Activated effector memory CD4-positive, alpha-beta T cell treated with anti-CD3 and anti-CD28 coated beads, Interleukin-2, amount 50 U/mL, for 16 hours (primary cell): Measurements from ENCODE around the gene ZCCHC7.
"Not testable (repeated sequence)": the region's sequence is repeated elsewhere in the genome, so short reads cannot be mapped to it uniquely, and the experiment has no call there.

Source experiments
- DNase-seq: peaks from one replicate; pipeline ENCODE4 v3.0.0-alpha.2; 2020

Gene ZCCHC7

DNA sequence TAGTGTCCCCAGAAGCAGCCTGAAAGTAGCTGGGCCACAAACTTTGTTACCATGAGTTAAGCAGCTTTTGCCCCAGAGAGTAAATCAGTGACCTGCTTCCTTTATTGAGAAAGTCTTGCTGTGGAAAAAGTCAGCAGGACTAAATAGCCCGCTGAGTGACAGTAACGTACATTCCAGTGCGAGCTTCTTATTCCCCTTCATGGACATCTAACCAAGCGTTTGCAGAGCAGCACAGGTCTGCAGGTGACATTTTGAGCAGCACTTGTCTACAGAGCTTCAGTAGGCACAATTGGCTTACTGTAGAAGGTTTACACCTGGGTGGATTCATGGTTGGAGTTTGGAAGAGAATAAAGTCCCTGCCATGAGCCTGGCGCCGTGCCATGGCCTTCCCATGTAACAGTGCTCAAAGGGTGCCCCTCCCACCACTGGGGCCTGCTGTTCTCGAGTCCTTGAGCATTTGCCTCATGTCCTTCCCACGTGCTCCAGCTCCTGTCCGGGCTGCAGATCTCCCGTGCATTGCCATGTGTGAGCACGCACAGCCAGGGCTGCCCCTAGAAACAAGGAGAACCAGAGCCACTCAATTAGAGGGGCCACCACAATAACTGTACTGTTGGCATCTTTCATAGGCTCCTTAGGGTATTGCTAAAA lies 260.8 kb downstream of the ZCCHC7 start:
- no peak for DNase-seq

DNA sequence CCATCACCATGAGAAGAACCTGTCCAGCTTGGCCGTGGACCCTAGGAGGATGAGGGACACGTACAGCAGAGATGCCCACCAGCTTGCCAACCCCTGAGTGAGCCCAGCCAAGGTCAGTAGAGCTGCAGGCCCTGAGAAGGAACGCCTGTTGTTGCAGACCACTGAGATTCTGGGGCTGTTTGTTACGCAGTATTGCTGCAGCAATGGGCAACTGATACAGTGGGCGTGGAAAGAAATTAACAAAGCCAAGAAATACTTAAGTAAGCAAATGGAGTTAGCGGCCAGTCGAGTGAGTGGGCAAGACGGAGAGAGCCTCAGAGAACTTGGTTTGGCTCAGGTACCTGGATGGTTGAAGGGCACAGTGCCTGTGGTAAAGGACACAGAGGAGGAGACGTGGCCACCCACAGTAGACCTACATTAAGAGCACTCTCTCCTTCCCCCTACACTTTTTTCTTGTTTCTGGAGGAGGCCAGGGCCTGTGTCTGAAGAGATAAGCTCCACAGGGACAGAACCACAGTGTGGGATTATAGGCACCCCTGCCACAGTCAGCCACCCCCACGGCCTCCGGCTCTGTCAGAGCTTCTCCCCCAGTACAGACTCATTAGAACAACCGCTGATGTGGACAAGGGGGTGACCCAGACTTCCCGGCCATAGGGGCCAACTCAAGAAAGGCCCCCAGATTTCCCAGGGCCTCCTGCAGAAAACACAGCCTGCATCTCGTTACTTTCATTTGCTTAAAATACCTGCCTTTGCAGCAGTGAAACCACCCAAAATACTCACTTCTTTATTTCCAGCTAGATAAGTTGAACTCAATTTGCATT lies 262.0 kb downstream of the ZCCHC7 start:
- no peak for DNase-seq

DNA sequence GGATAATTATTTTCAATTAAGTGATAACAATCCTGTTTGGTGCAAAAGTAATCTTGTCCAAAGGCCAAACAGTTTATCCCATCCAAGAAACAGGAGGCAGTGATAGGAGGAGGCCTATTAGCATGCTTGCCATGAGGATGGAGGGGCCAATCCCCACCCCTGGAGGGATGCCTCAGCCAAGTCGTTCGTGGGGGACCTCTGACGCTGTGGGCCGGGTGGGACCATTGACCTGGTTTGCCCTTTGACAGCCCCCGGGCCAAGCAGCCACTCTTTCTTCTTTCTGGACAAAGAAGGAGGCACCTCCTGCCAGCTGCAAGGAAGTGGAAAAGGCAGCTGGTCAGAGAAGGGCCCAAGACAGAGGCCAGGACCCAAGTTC lies 262.6 kb downstream of the ZCCHC7 start:
- no peak for DNase-seq

DNA sequence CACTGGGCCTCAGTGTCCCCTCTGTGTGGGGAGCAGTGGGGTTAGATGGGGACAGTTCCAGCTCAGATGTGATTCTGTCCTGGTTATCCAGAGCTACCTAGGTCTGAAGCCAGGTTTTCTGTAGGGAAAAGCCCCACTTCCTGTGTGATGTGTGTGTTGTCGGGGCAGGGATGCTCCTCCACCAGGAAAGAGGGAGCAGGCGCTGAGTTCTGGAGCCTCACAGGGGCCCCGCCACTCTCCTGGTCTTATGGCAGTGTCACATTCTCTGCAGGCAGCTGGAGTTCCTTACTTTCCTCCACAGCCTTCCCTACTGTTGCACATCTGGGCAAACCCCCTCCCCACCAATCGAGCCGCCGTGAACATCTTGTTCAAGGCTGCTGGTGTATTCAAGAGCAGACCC lies 263.0 kb downstream of the ZCCHC7 start:
- no peak for DNase-seq

DNA sequence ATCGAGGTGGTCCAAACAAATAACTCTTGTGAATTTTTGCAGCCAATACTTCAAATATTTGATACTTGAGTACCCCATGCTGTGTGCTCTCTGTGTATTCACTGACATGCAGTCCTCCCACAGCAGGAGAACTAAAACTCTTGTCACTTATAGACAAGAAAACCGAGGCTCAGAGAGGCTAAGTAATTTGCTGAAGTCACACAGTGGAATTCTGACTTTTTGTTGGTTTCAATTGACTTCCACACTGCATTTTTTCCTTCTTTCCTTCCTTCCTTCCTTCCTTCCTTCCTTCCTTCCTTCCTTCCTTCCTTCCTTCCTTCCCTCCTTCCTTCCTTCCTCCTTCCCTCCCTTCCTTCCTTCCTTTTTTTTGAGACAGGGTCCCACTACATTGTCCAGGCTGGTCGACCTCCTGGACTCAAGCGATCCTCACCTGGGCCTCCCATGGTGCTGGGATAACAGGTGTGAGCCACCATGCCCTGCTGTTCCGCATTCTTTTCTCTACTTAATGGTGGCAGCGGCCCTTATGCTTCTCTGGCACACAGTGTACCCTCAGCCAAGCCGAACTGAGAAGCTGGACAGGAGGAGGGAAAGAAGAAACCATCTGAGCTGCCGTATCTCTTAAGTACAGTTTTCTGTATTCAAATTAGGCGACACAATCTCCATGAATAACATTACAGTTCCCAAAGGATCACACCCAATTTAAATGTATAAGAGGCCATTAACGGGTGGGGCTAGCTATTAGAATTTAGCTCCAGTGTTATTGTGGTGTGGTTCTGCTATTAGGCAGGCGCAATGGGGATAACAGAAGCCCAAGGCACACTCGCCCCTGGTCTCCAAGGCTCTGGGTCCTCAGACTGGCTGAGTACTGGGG lies 263.7 kb downstream of the ZCCHC7 start:
- no peak for DNase-seq

DNA sequence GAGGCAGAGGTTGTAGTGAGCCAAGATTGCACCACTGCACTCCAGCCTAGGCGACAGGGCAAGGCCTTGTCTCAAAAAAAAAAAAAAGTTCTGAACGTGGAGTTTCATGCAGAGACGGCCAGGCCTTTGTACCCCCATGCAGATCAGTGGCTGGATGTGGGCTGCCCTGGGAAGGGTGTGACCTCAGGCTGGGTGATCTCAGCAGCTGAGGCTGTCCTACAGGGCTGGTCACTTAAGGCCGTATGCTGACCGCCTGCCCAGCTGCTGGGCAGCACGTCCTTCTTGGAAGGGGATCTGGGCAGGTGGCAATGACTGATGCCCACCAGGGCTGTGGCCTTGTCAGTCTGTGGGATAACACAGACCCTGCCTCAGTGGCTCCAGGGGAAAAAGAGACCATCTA lies 264.9 kb downstream of the ZCCHC7 start:
- DNase-seq: no peak

DNA sequence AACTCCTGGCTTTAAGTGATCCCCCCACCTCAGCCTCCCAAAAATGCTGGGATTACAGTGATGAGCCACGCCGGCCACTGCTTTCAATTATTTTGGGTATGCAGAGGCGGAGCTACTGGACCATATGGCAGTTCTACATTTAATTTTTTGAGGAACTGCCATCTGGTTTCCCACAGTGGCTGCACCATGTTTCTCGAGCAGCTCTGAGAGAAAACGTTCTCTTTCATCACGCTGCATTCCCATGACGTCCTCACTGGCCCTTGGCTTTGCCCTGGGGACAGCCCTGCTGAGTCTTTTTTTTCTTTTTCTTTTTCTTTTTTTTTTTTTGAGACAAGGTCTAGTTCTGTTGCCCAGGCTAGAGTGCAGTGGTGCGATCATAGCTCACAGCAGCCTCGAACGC lies 266.6 kb downstream of the ZCCHC7 start:
- DNase-seq: no peak

DNA sequence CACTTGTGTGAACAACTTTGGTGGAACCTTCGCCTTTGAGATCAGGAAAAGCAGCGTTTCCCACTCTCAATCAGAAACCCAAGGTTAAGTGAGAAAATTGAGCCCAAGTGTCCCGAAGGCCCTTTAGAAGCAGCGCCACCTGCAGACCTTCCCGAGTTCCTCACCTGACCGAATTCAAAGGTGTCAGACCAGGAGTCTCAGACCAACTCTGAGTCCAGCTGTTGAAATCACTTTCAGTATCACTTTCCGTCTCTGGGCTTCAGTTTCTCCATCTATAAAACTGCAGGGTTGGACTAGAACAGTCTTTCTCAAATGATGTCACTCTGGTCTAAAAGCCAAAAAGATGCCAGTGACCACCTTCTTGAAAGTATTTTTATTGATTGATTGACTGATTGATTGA lies 270.4 kb downstream of the ZCCHC7 start:
- peak; percentile 69 for DNase-seq

DNA sequence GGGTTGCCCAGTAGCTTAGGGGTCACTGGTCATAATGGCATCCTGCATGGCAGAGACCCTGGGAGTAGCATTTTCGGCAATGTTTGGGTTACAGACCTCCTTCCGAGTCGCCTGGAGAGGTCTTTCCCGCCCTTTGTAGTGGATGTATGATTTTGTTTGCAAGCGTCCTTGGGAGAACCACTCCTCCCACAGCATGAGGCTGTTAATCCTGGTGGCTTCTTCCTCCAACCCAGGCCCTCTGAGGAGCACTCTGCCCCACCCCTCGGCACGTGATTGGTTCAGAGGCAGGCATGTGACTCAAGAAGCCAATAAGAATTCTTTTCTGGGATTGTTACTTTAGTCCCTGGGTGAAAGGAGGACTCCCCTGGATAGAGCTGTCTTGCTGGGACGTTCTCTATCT lies 271.9 kb downstream of the ZCCHC7 start:
- DNase-seq: no peak

DNA sequence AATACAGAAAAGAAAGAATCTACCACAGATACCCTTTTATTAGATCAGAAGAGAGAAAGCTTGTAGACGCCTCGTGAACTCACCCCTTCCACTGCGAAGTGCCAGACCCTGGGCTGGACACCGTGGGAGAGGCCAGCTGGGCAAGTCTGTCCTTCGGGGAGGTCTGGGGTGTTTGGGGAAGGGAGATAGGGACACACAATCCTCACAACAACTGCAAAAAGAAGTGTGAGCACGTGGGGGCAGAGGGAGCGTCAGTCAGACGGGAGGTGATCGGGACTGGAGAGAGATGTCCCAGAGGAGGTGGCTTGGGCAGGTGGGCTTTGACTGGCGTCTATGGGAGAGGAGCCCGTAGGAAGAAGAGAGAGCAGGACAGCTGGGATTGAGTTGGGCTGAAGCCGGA lies 274.9 kb downstream of the ZCCHC7 start:
- no peak for DNase-seq

DNA sequence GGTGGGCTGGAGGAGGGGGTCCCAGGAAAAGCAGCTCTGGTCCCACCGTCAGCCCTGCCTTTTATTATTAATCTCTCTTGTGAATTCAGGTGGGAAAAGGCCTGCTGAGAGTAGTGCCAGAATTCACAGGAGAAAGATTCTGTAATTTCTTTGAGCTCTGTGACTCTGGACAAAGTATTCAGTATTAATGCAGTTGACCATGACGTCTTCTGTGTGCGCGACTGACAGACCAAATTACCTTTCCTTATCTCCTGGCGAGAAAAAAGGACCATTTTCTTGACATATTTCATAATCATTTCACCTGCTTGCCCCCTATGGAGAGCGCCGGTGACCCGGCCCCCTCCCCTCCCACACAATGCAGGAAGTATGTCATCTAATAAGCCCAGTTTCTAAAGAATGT lies 275.3 kb downstream of the ZCCHC7 start:
- no peak for DNase-seq

DNA sequence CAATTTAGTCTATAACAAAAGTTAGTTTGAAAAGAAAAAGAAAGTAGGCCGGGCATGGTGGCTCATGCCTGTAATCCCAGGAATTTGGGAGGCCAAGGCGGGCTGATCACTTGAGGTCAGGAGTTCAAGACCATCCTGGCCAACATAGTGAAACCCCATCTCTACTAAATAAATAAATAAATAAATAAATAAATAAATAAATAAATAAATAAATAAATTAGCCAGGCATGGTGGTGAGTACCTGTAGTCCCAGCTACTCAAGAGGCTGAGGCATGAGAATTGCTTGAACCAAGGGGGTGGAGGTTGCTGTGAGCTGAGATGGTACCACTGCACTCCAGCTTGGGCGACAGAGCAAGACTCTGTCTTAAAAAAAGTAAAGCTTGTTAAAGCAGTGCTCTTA lies 277.6 kb downstream of the ZCCHC7 start:
- not testable (repeated sequence) for DNase-seq

DNA sequence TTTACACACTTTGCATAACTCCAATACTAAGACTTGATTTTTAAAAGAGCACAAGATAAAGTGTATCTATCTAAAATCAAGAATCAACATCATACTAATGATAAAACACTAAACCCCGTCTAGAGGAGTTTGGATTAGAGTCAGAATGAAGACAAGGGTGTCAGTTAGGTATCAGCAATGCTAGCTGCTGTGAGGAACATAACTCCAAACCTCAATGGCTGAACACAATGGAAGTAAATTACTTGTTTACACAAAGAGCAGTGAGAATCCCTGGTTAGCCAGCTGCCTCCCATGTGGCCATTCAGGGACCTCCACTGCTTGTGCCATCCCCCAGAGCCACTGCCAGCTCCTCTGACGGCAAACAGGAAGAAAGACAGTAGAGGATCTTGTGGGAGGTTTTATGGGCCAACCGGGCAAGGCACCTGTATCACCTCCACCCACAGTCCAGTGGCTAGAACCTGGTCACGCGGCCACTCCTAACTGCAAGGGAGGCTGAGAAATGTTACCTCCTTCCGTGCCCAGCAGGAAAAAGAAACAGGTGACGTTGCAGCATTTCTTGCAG lies 278.2 kb downstream of the ZCCHC7 start:
- DNase-seq: no peak

DNA sequence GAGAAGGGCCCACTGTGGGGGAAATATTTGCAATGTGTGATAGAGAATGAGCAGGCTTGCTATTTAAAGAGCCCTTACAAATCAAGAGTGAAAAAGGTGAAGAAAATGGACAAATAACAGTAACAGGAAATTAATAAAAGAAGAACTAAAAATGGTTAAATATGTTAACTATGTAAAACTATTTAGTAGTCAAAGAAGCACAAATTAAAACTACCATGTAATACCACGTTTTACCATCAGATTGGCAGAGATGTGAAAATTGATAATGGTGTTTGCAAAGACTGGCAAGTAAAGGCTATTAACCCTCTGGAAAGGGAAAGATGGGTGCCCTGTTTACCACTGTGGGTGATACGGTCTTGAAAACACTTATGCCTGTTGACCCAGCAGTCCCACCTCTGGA lies 279.0 kb downstream of the ZCCHC7 start:
- DNase-seq: no peak

DNA sequence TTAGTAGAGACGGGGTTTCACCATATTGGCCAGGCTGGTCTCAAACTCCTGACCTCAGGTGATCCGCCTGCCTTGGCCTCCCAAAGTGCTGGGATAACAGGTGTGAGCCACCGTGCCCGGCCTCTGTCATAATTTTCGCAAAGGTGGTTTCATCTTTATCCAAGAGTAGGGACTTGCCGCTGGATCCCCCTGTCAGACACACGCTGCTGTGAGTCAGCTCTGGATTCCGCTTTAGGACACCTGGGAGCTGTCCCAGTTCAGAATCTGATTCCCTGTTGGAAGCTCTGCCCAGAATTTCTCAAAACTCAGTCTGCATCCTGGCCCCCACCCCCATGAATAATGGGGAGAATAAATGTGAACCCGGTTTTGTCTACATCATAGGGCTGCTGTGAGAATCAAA lies 284.2 kb downstream of the ZCCHC7 start:
- no peak for DNase-seq

DNA sequence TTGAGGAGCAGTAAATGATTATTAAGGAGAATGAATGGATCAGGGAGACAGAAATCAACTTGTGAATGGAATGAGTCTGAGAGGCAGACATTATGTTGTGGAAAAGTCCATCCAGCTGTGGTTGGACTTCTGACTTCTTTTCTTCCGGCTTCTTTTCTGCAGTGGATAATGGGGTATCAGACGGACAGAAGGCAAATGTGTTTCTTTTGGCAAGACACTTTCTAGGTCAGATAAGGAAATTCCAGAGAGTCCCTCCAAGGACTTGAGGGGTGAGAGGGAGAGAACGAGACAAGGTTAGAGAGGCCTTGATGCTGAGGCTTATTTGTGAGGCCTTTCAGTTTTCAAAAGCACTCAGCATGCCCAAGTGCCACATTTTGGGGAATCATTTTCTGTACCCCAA lies 285.0 kb downstream of the ZCCHC7 start:
- DNase-seq: no peak

DNA sequence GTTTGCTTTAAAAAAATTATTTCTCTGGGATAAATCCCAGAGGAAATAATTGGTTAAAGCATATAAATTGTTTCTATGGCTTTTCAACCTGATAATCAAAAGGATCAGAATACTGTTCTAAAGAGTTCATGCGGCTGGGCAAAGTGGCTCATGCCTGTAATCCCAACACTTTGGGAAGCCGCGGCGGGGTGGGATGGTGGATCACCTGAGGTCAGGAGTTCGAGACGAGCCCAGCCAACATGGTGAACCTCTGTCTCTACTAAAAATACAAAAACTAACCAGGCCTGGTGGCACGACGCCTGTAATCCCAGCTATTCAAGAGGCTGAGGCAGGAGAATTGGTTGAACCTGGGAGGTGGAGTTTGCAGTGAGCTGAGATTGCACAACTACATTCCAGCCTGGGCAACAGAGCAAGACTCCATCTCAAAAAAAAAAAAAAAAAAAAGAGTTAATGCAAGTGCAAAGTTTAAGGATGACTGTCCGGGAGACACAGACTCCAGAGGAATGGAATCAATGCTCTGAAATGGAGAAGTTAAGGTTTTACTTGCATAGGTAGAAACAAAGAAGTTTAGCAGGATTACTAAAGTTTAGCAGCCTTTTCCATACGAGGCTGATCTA lies 285.5 kb downstream of the ZCCHC7 start:
- DNase-seq: no peak

DNA sequence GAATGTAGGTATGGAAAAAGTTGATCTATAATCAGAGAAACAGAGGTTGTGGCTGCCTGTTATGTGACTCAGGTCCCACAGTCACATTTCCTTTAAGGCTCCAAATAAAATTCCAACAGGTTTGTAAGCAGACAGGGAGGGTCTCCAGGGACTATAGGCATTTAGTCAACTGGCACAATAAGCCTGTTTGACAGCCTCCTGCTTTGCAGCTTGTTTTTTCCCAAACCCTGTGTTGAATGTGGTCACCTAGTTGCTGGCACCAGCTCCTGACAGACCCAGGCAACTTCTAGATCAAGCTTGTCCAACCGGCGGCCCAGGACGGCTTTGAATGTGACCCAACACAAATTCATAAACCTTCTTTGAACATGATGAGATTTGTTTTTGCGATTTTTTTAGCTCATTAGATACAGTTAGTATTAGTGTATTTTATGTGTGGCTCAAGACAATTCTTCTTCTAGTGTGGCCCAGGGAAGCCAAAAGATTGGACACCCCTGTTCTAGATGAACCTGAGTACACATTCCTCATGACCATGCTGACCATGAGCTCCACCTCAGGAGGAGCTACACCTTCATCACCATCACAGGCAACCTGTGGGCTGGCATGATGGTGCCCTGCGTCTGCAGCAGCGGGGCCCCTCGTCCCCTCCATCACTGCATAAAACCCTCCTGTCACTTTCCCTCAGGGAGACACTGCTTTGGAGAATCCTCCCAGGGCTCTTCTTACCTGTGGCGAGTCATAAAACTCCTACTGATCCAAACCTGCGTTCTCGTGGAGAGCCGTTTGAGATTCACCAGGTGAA lies 286.4 kb downstream of the ZCCHC7 start:
- no peak for DNase-seq

DNA sequence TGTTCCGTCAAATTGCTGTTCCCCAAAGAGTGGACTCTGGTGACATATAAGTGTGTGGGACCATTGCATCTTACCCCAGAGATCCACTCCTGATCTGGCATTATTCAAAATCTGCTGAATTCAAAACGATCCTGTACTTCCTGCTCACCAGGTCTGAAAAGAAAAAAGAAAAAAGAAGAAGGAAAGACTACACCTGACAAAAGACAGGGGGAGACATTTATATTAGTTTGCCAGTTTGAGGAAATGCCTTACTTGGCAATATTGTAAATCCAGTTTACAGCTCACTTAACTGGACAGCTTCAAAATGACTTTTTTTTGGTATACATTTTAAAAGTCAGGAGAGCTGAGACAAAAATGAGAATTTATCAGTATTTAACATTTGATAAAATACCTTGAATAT lies 287.1 kb downstream of the ZCCHC7 start:
- DNase-seq: no peak
